Transverse colon (tissue), 4 donors: ENCODE results near the gene TBC1D8.

Experiments
- CTCF ChIP-seq, 5 experiments: fragments of 200-600 bp in 3 of 5; fragments of 450-650 bp in 2 of 5; sonication (generic) in 3 of 5; IDR thresholded peaks; 1 replicate in 2 of 5; 2 replicates in 3 of 5; pipeline ENCODE4 v1.5.1; 2016 to 2017; ENCODE audit warnings: antibody characterized with exemption in 5 of 5, inconsistent platforms in 3 of 5, mild to moderate bottlenecking in 2 of 5, moderate library complexity in 1 of 5
- POLR2AphosphoS5 ChIP-seq, 3 donors: sonication (generic); formaldehyde crosslinking; IDR thresholded peaks; one replicate each; pipeline ENCODE4 v1.6.1; 2016; ENCODE audit warnings: antibody characterized with exemption in 3 of 3

- TF ChIP-seq CTCF (IDR thresholded peaks at IDR 0.05) (no peak), POLR2AphosphoS5 (IDR thresholded peaks at IDR 0.05) (no peak)
Observed at GRCh38 chr2:101087638-101088037, 63.5 kb downstream of the TBC1D8 start.
